ENCODE results near the gene RAB13. TPM values are rescaled to one million over a fixed set of nuclear protein-coding genes. Genes with fewer than 3 reads are reported as not detected.
"Not testable (repeated sequence)": the region's sequence is repeated elsewhere in the genome, so short reads cannot be mapped to it uniquely, and the experiment has no call there.

The RAB13 gene
- polyA plus RNA-seq (ENCODE audit: insufficient read depth in 1 of 5, insufficient read length in 5 of 5, low replicate concordance in 1 of 5), result 100 to 1,000 TPM; 145 to 175 (median 155) TPM
- long read RNA-seq, donor 1, transcript RAB13-201 (8 exons, 1,176 nt), result major isoform, 110 of 336 reads
- long read RNA-seq, donor 1, partial matches to known transcripts, result 223 of 336 reads
- long read RNA-seq, donor 1, other reads (novel, unspliced or antisense), result 0 of 336 reads
- long read RNA-seq, donor 2, transcript RAB13-201 (8 exons, 1,176 nt), result major isoform, 88 of 272 reads
- long read RNA-seq, donor 2, partial matches to known transcripts, result 182 of 272 reads
- long read RNA-seq, donor 2, other reads (novel, unspliced or antisense), result 0 of 272 reads
- long read RNA-seq, donor 3, transcript RAB13-201 (8 exons, 1,176 nt), result major isoform, 84 of 1,151 reads
- long read RNA-seq, donor 3, partial matches to known transcripts, result 336 of 1,151 reads
- long read RNA-seq, donor 3, other reads (novel, unspliced or antisense), result 728 of 1,151 reads
- long read RNA-seq, donor 4, transcript RAB13-201 (8 exons, 1,176 nt), result major isoform, 61 of 947 reads
- long read RNA-seq, donor 4, partial matches to known transcripts, result 324 of 947 reads
- long read RNA-seq, donor 4, other reads (novel, unspliced or antisense), result 560 of 947 reads
- long read RNA-seq, donor 5, transcript RAB13-202 (3 exons, 2,123 nt), result minor isoform, 6 of 1,656 reads
- long read RNA-seq, donor 5, transcript RAB13-201 (8 exons, 1,176 nt), result major isoform, 130 of 1,656 reads
- long read RNA-seq, donor 5, partial matches to known transcripts, result 1,272 of 1,656 reads
- long read RNA-seq, donor 5, other reads (novel, unspliced or antisense), result 248 of 1,656 reads
- long read RNA-seq, donor 6, transcript RAB13-201 (8 exons, 1,176 nt), result major isoform, 134 of 314 reads
- long read RNA-seq, donor 6, partial matches to known transcripts, result 180 of 314 reads
- long read RNA-seq, donor 6, other reads (novel, unspliced or antisense), result 0 of 314 reads
- long read RNA-seq, donor 7, transcript RAB13-201 (8 exons, 1,176 nt), result major isoform, 88 of 431 reads
- long read RNA-seq, donor 7, partial matches to known transcripts, result 339 of 431 reads
- long read RNA-seq, donor 7, other reads (novel, unspliced or antisense), result 0 of 431 reads
- long read RNA-seq, donor 8, transcript RAB13-201 (8 exons, 1,176 nt), result major isoform, 27 of 74 reads
- long read RNA-seq, donor 8, partial matches to known transcripts, result 47 of 74 reads
- long read RNA-seq, donor 8, other reads (novel, unspliced or antisense), result 0 of 74 reads

DNA sequence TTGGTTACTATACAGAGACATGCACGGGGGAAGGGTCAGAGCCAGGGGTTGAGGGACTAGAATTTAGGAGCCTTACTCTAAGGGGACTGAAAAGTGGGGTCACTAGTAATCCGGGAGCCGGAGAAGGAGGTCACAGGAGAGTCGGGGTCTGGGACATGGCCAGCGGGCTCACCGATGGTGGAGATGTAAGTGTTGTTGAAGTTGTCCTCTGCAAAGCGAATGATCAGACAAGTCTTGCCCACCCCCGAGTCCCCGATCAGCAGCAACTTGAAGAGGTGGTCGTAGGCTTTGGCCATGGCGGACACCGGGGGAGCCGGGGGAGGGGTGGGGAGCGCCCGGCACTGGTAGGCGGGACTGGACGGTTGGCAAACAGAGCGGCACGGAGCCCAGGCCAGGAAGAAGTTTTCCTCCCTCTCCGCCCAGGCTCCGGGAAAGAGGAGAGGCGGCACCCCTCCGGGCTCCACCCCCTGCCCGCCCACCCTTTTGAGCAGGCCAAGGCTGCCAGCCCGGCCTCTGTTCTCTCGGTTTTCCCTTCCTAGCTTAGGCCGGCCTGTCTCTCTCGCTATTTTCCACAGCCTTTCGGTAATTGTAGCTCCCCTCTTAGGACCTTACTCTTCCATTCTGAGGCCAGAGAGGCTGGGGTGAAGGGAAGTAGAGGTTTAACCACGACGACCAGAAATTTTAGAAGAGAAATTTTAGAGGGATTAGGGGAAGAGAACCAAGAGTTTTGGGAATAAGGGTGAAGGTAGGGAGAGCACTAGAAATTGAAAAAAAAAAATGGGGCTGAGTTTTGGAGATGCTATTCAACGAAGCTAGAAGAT lies at the start of gene RAB13:
TSS of gene RAB13 (minus strand) at position 399 of the 821 bp plus-strand sequence. CDS start at position 296, 103 bp downstream.
- peak; percentile 80 to 81 for DNase-seq

DNA sequence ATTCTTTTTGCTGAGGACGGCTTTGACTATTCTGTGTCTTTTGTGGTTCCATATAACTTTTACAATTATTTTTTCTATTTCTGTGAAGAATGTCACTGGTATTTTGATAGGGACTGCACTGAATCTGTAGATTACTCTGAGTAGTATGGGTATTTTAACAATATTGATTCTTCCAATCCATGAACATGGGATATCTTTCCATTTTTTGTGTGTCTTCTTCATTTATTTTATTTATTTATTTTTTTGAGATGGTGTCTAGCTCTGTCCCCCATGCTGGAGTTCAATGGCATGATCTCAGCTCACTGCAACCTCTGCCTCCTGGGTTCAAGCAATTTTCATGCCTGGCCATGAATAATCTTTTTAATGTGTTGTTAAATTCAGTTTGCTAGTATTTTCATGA lies 47.6 kb upstream of the RAB13 start:
- not testable (repeated sequence) for DNase-seq

DNA sequence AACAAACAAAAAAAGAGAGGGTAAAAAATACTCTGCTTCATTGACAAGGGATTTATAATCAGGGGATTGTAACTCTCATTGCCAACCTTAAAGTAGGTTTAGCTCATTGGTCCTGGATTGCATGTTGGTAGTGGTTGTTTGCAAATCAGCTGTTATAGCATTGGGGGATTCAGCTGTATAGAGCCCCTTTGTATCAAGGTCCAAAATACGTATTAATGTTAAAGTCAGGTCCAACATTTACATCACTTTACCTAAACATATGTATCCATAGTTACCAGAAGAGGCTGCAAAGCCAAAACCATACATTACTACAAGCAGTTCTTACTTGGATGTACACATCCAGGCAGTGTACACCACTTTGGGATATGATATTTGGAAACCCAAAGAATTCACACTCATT lies 33.8 kb upstream of the RAB13 start:
- no peak for DNase-seq

DNA sequence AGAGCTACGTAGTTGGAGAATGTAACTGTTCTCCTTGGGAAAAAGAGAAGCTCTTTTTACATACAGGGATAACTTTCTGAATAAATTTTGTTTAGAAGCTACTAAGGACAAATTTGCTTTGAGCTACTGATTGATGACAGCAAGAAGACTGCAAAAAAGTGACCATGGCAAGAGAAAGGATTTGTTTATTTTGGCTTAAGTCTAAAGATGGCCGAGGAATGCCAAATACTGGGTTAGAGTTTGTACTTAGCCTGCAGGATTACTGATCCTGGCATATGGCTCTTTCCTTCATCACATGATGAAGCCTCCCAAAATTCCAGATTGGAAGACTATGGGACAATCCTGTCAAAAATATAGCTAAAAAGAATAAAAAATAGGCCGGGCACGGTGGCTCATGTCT lies 33.1 kb upstream of the RAB13 start:
- no peak for DNase-seq

DNA sequence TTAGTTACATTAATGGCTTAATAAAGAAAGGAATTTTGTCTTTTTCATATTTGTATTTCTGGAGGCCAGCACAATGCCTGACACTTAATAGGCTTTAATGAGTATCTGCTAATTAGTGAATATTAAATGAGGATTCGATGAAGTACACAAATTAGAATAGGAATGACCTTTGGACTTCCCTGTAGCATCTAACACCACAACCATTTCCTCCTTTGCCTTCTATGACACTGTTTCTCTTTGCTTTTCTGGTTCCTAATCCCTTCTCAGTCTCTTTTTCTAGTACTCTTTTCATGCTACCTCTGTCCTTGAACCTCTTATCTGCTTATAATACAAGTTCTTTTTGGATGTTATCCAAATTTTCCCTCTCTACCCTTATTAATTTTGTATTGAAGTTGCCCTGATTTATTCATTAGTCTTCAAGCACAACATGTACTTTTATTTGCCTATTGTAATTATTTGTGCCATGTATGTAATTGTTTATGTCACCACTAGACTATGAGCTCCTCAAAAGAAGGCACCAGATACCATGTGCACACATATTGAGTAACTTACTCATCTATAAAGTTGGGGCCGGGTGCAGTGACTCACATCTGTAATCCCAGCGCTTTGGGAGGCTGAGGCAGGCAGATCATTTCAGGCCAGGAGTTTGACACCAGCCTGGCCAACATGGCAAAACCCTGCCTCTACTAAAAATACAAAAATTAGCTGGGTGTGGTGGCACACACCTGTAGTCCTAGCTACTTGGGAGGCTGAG lies 28.2 kb upstream of the RAB13 start:
- no peak for DNase-seq

DNA sequence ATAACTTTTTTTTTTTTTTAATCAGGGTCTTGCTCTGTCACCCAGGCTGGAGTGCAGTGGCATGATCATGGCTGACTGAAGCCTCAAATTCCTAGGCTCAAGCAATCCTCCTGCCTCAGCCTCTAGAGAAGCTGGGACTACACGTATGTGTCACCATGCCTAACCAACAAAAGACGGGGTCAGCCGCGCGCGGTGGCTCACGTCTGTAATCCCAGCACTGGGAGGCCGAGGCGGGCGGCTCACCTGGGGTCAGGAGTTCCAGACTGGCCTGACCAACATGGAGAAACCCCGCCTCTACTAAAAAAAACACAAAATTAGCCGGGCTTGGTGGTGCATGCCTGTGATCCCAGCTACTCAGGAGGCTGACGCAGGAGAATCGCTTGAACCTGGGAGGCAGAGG lies 26.4 kb upstream of the RAB13 start:
- not testable (repeated sequence) for DNase-seq

DNA sequence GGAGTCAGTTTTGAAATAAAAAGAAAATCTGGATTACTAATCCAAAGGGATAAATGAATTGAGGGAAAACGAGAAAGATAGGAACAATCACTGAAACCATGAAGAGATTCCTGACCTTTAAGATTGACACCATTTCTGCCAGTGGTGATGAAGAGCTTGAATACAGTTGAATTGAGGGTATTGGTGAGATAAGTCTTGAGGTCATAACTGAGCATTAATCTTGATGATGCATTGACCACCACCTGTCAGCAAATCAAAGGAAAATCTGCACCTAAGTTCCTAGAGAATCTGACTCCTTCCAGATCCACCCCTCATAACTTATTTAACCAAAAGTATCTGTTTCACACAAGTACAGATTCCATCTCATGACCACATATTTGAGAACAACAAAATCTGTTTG lies 26.0 kb upstream of the RAB13 start:
- DNase-seq, result no peak

DNA sequence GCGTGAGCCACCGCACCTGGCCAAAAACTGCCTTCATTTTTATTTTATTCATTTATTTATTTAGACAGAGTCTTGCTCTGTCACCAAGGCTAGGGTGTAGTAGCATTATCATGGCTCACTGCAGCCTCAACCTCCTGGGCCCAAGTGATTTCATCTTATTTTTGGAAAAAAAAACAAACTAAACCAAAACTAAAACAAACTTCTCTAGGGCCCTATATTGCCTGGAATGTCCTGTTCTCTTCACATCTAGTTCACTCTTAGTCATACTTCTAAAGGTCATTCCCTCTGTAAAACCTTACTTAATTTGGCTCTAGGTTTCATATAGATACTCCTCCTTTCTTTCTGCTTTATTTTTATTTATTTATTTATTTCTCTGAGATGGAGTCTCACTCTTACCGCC lies 20.0 kb upstream of the RAB13 start:
- no peak for DNase-seq

DNA sequence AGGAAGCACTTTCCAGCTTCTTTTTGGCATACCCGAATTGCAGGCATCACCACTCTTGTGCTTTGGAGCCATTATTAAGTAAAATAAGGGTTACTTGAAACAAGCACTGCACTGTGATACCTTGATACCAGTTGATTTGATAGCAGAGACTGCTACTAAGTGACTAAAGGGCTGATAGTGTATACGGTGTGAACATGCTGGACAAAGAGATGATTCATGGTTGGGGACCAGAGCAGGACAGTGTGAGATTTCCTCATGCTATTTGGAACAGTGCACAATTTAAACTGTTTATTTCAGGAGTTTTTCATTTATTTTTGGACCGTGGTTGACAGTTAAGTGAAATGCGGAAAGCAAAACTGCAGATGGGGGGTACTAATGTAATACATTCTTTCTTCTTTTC lies 14.3 kb upstream of the RAB13 start:
- no peak for DNase-seq

DNA sequence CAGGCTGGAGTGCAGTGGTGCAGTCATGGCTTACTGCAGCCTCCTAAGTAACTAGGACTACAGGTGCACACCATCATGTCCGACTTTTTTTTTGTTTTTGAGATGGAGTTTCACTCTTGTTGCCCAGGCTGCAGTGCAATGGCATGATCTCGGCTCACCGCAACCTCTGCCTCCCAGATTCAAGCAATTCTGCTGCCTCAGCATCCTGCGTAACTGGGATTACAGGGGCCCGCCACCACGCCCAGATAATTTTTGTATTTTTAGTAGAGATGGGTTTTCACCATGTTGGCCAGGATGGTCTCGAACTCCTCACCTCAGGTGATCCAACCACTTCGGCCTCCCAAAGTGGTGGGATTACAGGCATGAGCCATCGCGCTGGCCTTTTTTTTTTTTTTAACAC lies 10.7 kb upstream of the RAB13 start:
- DNase-seq, result not testable (repeated sequence)

DNA sequence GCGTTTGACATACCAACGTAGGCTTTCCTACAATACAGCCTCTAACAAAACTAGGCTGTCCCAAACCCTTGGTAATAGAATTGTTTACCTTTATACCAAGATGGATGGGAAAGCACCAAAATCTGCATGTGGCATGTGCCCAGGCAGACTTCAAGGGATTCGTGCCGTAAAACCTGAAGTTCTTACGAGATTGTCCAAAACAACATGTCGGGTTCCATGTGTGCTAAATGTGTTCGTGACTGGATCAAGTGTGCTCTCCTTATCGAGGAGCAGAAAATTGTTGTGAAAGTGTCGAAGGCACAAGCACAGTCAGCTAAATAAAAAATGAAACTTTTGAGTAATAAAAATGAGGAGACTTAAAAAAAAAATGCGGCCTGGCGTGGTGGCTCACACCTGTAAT lies 9.5 kb upstream of the RAB13 start:
- no peak for DNase-seq

DNA sequence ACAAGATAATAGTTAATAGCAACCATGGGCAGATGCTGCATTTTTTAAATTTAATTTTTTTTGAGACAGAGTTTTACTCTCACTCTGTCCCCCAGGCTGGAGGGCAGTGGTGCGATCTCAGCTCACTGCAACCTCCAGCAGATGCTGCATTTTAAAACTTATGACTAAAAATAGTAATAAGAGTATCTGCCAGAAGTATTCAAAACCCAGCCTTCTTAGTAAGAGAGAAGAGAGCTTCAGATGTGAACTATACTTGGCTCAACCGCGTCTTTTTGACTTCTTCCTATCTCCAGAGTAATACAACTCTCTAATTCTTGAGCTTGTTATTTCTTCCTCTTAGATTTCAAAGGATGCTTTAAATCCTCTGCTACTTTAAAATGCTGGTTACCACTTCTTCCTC lies 9.1 kb upstream of the RAB13 start:
- DNase-seq, result no peak

DNA sequence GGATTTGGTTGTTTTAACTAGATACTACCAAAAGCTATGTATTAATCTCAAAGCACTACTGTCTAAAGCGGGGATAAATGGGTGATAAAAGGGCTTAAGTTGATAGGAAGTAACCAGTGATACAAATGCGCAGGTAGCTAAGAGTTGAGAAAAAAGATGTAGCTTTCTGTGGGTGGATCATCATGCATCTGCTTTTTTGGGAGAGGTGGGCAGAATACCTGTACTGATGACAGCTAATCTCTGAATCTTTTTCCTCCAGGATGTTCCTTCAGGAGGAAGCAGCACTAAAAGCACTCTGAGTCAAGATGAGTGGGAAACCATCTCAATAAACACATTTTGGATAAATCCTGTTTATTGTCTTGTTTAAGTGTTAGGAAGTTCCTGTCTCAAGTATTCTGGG lies 5.7 kb upstream of the RAB13 start:
- no peak for DNase-seq

DNA sequence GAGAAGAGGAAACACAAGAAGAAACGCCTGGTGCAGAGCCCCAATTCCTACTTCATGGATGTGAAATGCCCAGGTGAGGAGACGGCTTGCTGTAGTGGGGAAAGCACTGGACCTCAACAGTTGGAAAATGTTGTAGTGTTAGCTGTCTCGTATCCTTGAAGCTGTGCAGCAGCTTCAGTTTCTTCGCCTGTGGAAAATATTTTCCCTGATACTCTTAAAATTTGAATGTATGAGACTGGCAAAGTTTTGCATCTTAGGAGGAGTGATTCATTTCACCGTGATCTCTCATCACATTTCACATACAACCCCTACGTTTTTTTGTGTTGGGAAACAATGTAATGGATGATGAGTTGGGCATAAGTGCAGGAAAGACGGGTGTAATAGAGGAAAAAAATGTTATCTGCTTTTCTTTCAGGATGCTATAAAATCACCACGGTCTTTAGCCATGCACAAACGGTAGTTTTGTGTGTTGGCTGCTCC lies 5.1 kb upstream of the RAB13 start:
- DNase-seq, result no peak

DNA sequence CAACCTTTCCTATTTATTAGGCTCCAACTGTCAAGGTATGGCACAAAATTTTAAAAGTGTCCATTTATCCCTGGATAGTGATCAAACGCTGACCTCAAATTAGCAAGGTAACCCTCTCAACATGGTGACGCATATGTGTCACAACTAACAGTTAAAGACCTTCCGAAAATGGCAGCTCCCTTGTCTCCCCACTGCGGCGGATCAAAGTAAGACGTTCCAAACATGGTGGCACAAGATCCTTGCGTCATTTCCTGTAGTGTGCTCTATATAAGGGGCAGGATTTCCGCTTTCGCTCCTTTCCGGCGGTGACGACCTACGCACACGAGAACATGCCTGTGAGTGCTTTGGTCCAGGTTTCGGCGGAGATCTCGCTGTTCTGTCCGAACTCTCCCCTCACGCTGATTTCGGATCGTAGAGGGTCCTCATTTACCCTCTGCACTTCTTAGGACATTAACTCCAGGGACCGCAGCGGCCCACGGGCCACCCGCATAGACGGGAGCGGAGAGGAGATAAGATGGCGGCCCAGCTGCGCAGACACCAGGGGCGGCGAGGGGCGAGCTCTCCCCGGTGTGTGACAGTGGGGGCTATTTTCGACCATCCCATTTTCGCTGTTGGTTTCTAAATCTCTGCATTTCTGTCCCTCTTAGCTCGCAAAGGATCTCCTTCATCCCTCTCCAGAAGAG lies 4.5 kb upstream of the RAB13 start, which contains the start of gene RPS27:
TSS of gene RPS27 (plus strand) at position 295 of the 683 bp plus-strand sequence. CDS start at position 330, 35 bp downstream.
- peak; percentile 94 to 97 for DNase-seq

DNA sequence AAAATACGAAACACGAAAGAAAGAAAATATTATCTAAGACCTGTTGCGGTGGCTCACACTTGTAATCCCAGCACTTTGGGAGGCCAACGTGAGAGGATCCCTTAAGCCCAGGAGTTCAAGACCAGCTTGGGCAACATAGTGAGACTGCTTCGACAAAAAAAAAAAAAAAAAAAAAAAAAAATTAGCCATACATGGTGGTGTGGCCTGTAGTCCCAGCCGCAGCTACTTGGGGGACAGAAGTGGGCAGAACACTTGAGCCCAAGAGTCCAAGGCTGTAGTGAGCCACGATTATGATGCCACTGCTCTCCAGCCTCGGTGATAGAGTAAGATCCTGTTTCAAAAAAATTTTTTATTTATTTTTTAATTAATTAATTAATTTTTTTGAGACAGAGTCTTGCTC lies 1.5 kb upstream of the RAB13 start:
- no peak for DNase-seq

DNA sequence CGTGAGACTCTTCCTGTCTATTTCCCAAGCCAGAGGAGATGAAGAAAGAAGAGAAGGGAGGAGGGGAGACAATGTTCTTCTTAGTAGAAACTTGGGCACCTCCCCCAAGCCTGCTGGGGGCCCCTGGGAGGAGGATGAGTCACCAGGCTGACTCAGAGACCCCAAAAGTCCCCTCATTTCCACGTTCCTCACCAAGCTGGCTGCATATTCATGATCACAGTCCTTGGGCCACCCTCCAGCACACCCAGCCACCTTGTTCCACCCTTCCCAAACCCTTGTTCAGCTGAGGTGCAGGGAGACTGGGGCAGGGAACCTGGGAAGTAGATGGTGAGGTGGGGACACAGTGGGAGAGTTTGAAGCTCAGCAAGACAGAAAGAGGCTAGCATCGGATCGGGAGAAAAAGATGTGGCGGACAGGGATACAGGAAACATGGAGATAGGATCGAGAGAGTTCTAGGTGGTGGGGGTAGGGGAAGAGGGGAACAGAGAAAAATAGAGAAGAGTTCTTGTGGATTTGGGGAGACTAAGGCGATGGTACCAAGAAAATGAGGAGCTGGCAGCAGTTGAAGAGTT lies 712 bp downstream of the RAB13 start:
- no peak for DNase-seq

DNA sequence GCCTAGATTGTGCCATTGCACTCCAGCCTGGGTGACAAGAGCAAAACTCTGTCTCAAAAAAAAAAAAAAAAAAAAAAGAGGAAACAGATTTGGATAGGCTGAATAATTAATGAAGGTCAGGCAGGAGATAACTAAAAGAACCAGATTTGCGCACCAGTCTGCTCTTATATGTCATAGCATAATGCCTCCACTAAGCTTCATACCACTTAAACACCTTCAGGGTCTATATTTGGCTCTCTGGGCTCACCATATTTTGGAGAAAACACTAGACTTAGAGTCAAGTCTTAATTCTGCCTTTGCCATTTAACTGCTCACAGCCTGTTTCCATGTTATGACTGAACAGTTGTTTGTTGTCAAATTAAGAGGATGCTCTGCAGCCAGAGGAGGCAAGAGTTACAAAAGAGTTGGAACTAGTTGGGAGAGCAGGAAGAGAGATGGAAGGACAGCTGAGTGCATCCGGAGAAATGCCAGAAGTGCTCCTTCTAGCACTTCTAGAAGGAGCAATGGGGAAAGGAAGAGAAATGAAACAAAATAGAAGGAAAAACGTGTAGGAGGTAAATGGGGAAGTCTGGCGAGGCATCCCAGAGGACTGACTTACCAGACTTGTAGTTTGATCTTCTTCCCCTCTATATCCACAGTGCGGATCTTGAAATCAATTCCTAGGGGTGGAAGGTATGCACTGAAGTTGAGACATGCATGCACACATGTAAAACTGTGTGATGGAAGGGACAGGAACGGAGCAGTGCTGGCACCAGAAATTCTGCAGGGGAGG lies 1.8 kb downstream of the RAB13 start:
- DNase-seq, result peak in 1 of 2 donors; percentile 38
